Lower leg skin (tissue), 4 donors: ENCODE measurements around the gene UQCC2. TPM values are rescaled to one million over a fixed set of nuclear protein-coding genes. Genes with fewer than 3 reads are reported as not detected.

Source experiments
- DNase-seq, 2 donors: peaks; one replicate each; pipeline ENCODE4 v3.0.0-alpha.2; 2019; ENCODE audit warnings: low spot score in 2 of 2
- H3K4me3 ChIP-seq: fragments of 200-600 bp; sonication (generic); 2 replicates; pipeline ENCODE4 v1.5.1; 2017; ENCODE audit warnings: mild to moderate bottlenecking, low read depth; ENCODE audit not compliant: poor library complexity, severe bottlenecking
- POLR2A ChIP-seq, 2 donors: fragments of 450-650 bp; IDR thresholded peaks; one replicate each; pipeline ENCODE4 v1.6.1; 2016 to 2017; ENCODE audit warnings: antibody characterized with exemption in 2 of 2, mild to moderate bottlenecking in 1 of 2, moderate library complexity in 1 of 2
- WGBS, 2 donors: methylation state at CpG; one replicate each; pipeline ENCODE4 v1.1.5; 2018; 5-methylcytosine and 5-hydroxymethylcytosine counted together
- intact Hi-C: fragments of 100-400 bp; cut with DNase I; formaldehyde crosslinking; loops from one replicate; pipeline ENCODE4 v1.15.0; 2023; ENCODE audit warnings: low total_unique reads
- total RNA-seq, 4 donors: library from RNA; depleted of rRNA; stranded (reverse); fragments of >200 nt; gene quantifications; one replicate each; pipeline ENCODE4 v1.1.0, GENCODE V29; 2016
- TF ChIP-seq, protein P1 (sequence below), 3 donors: fragments of 450-650 bp; IDR thresholded peaks; one replicate each; pipeline ENCODE4 v1.5.1; 2016; ENCODE audit warnings: antibody characterized with exemption in 3 of 3, mild to moderate bottlenecking in 3 of 3, moderate library complexity in 2 of 3

The UQCC2 gene
- total RNA-seq, 4 donors from 2014 or later = 8.5 to 20.4 (median 10.2) TPM

DNA sequence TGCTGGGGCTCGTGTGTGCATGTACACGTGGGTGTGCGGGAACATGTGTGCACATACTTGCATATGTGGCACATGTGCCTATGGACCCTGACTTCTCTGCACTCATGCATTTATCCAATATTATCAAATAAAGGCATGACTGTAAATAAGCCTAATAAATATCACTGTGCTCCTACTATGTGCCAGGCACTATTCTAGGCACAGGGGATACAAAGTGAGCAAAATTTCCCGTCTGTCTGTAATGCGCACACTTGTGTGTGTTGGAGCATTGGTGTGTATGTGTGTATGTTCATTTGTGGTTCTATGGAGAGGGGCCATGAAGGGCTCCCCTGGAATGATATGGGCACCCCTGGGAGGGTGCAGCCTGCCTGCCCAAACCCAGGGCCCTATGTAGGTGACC, 48.5 kb downstream of the UQCC2 start:
- 70 to 73% methylated on average over 5 of the region's 5 CpGs for WGBS, 2 donors
- intact Hi-C loops = no loop called here
- H3K4me3 ChIP-seq = no peak overlapping the region
- DNase-seq = no peak
- TF ChIP-seq, protein P1, sequence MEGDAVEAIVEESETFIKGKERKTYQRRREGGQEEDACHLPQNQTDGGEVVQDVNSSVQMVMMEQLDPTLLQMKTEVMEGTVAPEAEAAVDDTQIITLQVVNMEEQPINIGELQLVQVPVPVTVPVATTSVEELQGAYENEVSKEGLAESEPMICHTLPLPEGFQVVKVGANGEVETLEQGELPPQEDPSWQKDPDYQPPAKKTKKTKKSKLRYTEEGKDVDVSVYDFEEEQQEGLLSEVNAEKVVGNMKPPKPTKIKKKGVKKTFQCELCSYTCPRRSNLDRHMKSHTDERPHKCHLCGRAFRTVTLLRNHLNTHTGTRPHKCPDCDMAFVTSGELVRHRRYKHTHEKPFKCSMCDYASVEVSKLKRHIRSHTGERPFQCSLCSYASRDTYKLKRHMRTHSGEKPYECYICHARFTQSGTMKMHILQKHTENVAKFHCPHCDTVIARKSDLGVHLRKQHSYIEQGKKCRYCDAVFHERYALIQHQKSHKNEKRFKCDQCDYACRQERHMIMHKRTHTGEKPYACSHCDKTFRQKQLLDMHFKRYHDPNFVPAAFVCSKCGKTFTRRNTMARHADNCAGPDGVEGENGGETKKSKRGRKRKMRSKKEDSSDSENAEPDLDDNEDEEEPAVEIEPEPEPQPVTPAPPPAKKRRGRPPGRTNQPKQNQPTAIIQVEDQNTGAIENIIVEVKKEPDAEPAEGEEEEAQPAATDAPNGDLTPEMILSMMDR (IDR thresholded peaks at IDR 0.05) = no peak
- TF ChIP-seq POLR2A (IDR thresholded peaks at IDR 0.05) = no peak

DNA sequence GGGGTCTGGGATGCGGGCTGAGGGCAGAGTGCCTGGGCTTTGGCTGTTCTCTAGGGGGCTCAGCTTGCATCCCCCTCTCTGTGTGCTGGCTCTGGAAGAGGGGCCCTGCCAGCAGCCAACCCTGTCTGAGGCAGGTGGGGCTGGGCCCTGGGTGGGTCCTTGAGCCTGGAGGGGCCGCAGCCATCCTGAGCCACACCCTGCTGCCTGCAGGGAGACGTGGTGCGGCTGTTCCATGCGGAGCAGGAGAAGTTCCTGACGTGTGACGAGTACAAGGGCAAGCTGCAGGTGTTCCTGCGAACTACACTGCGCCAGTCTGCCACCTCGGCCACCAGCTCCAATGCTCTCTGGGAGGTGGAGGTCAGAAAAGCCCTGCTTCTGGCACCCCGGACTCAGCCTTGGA, 49.2 kb downstream of the UQCC2 start:
- no peak overlapping the region for H3K4me3 ChIP-seq
- intact Hi-C loops = no loop called here
- DNase-seq = no peak
- 87 to 97% methylated on average over 9 to 11 of the region's 11 CpGs for WGBS, 2 donors
- no peak for TF ChIP-seq POLR2A (IDR thresholded peaks at IDR 0.05)
- TF ChIP-seq, protein P1 (IDR thresholded peaks at IDR 0.05) = no peak

DNA sequence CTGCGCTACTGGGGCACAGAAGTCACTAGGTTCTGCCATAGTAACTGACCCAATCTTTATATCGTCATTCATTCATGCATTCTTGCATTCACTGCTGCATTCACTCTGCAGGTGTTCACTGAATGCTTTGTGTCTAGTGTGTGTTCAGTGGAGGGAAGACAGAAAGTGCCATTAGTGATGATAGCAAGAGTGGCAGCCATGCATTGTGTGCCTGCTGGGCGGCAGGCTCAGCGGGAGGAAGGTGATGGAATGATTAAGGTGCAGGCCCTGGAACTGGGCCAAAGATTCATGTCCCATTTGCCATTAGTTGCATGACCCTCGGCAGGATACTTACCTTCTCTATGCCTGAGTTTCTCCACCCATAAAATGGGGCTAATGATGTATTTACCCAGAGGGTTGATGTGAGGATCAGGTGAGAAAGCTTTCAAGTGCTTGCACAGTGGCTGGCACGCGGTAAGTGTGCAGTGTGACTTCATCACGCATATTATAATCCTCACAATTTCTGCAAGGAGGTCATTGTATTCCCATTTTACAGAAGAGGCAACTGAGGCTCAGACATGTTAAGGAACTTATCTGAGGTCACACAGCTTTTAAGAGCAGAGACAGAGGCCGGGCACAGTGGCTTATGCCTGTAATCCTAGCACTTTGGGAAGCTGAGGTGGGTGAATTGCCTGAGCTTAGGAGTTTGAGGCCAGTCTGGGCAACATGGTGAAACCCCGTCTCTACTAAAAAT, 50.2 kb downstream of the UQCC2 start:
- intact Hi-C loops = no loop called here
- 82 to 83% methylated on average over 10 of the region's 10 CpGs for WGBS, 2 donors
- no peak overlapping the region for H3K4me3 ChIP-seq
- no peak for TF ChIP-seq POLR2A (IDR thresholded peaks at IDR 0.05)
- TF ChIP-seq, protein P1 (IDR thresholded peaks at IDR 0.05) = no peak
- DNase-seq = no peak

DNA sequence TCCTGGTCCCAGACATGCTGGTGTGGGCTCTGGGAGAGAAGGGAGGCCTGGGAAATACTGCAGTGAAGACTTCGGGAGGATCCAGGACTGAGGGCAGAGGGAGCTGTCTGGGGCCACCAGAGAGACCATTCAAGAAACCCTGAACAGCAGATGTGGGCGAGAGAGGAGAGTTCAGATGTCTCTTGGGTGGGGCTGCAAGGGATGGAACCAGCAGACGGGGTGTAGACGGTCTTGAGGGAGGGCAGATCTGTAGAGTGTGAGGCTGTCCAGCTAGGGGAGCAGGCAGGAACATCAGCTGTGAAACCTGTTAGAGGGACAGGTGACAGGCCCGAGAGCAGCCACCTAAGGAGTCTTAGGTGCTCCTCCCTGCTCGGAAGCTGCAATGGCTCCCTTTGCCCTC, 51.5 kb downstream of the UQCC2 start:
- no peak overlapping the region for H3K4me3 ChIP-seq
- no peak for DNase-seq
- WGBS, 2 donors = 81 to 86% methylated on average over 6 of the region's 6 CpGs
- TF ChIP-seq, protein P1 (IDR thresholded peaks at IDR 0.05) = no peak
- no peak for TF ChIP-seq POLR2A (IDR thresholded peaks at IDR 0.05)
- intact Hi-C loops = no loop called here

DNA sequence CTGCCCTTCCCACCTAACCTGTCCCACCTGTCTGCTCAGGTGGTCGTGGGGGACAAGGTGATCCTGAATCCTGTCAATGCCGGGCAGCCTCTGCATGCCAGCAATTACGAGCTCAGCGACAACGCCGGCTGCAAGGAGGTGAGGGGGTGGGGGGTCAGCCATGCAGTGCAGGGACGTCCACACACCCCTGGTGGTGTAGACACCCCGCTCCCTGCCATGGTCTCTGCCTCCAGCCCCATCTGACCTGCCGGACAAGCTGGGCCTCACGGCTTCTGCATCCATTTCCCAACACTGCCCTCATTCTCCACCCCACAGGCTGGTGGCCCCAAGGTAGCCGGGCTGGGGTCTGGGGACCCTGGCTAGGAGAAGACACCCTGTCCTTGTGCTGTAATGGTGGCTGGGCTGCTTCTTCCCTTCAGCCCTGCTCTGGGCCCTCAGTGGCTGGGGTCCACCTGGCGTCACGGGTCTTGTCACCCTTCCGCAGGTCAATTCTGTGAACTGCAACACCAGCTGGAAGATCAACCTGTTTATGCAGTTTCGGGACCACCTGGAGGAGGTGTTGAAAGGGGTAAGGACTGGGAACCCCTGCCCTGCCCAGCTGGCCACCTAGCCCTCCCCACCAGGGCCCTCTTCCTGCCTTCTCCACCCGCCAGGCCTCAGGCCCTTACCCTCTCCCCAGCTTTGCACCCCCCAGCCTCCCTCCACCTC, 52.4 kb downstream of the UQCC2 start:
- intact Hi-C loops = no loop called here
- DNase-seq = no peak
- 83 to 90% methylated on average over 15 to 16 of the region's 16 CpGs for WGBS, 2 donors
- TF ChIP-seq, protein P1 (IDR thresholded peaks at IDR 0.05) = no peak
- TF ChIP-seq POLR2A (IDR thresholded peaks at IDR 0.05) = no peak
- no peak overlapping the region for H3K4me3 ChIP-seq
